Type B pancreatic cell (in vitro differentiated cells): Measurements from ENCODE around the gene SMPD2. TPM values are rescaled to one million over a fixed set of nuclear protein-coding genes. Genes with fewer than 3 reads are reported as not detected.

ENCODE experiments used
- DNase-seq: peaks from one replicate; pipeline ENCODE4 v3.0.0; 2021; ENCODE audit warnings: mixed read lengths; ENCODE audit not compliant: unreplicated experiment; ENCODE audit errors: extremely low spot score
- H3K27ac Mint-ChIP-seq: 2 replicates; pipeline ENCODE4 v1.8.0; 2021; ENCODE audit warnings: mild to moderate bottlenecking, mixed read lengths
- H3K27me3 Mint-ChIP-seq: 2 replicates; pipeline ENCODE4 v1.8.0; 2021; ENCODE audit warnings: mixed read lengths
- H3K36me3 Mint-ChIP-seq: 2 replicates; pipeline ENCODE4 v1.8.0; 2021; ENCODE audit warnings: mixed read lengths
- H3K4me1 Mint-ChIP-seq: one replicate; pipeline ENCODE4 v1.8.0; 2021; ENCODE audit warnings: mixed read lengths; ENCODE audit not compliant: unreplicated experiment
- H3K4me3 Mint-ChIP-seq: 2 replicates; pipeline ENCODE4 v1.8.0; 2021; ENCODE audit warnings: mild to moderate bottlenecking, mixed read lengths
- H3K9me3 Mint-ChIP-seq: 2 replicates; pipeline ENCODE4 v1.8.0; 2021; ENCODE audit warnings: mixed read lengths
- CTCF ChIP-seq: fragments of 200-600 bp; sonication (generic); conservative IDR thresholded peaks from 2 replicates; pipeline ENCODE4 v1.5.0; 2021; ENCODE audit warnings: antibody characterized with exemption, mild to moderate bottlenecking
- total RNA-seq: library from RNA; stranded (reverse); gene quantifications from 2 replicates; pipeline ENCODE4 v1.2.1, GENCODE V29; 2021; ENCODE audit warnings: low replicate concordance

Gene SMPD2
- total RNA-seq, 1 donor from 2014 or later = 13.7 TPM

GRCh38 chr6:109488001-109488400 lies 47.5 kb downstream of the SMPD2 start:
- no peaks in the 10 kb centered on the region for H3K9me3 Mint-ChIP-seq
- H3K4me3 Mint-ChIP-seq = no peak overlapping the region
- H3K4me1 Mint-ChIP-seq = peaks cover 15% of the 10 kb centered on the region
- no peaks in the 10 kb centered on the region for H3K27me3 Mint-ChIP-seq
- H3K36me3 Mint-ChIP-seq = no peaks in the 10 kb centered on the region
- H3K27ac Mint-ChIP-seq = no peak overlapping the region
- TF ChIP-seq CTCF = no peak
- no peak for DNase-seq

DNA sequence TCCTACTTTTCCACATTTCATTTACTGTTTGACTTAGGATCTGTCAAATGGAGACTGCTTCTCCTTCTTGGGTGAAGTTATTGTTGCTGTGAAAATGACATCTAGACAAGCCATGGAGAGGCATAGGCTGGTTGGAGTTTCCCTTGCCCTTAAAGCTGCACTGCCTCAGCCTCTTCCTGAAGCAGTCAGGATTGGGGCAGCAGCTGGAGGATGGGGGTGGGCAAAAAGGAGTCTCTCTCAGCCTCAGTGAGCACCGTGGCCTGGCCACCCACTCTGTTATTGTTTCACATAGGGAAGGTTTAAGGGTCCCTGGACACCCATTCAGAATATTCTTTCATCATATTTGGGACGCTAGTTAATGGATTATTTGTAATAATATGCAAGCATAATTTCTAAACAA lies 50.2 kb downstream of the SMPD2 start:
- peaks cover 15% of the 10 kb centered on the region for H3K4me1 Mint-ChIP-seq
- H3K27ac Mint-ChIP-seq = no peak overlapping the region
- DNase-seq = no peak
- no peaks in the 10 kb centered on the region for H3K9me3 Mint-ChIP-seq
- no peak for TF ChIP-seq CTCF
- H3K4me3 Mint-ChIP-seq = no peak overlapping the region
- no peaks in the 10 kb centered on the region for H3K27me3 Mint-ChIP-seq
- H3K36me3 Mint-ChIP-seq = no peaks in the 10 kb centered on the region

DNA sequence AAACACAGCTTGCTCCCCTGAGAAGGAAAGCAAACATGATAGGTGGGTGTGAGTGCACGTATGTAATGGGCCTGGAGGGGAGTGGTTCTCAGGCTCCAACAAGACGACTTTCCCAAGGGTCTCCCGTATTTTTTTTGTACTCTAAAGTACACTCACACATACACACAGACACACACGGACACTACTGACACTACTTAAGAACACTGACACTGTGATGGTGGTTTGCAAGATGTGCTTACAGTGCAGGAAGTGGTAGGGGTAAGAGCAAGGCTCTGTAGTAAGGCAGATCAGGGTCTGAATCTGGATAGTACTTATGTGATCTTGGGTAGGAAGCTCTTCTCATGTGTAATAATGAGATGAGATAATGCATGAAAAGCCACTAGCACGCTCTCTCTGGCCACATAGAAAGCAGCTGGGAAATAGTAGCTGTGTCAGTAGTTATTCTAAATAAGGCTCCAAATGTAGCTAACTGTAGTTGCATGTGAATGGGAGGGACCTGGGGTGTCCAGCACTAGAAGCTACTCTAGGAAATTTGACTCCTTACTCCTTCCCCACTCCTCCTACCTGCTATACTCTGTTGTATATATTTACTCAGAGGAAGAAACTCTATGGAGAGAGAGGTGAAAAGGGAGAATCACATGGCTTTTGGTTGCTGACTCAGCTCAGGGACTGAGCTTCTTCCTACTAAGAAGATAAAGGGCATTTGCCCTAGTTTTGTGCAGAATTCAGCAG lies 50.8 kb downstream of the SMPD2 start:
- no peaks in the 10 kb centered on the region for H3K36me3 Mint-ChIP-seq
- H3K4me1 Mint-ChIP-seq = peaks cover 21% of the 10 kb centered on the region
- H3K27ac Mint-ChIP-seq = no peak overlapping the region
- H3K27me3 Mint-ChIP-seq = no peaks in the 10 kb centered on the region
- DNase-seq = no peak
- no peak overlapping the region for H3K4me3 Mint-ChIP-seq
- TF ChIP-seq CTCF = no peak
- H3K9me3 Mint-ChIP-seq = no peaks in the 10 kb centered on the region

Other genes starting within 250 kb of the SMPD2 start
- gene CD164, start 58.3 kb upstream of the SMPD2 start, total RNA-seq = 230 and 298 TPM in 2 replicates
- 3.4 and 6.1 TPM in 2 replicates for gene PPIL6, start 96 bp upstream of the SMPD2 start, total RNA-seq
- gene MICAL1, start 15.0 kb downstream of the SMPD2 start, total RNA-seq = 27.7 and 49.7 TPM in 2 replicates
- 7.7 and 10.6 TPM in 2 replicates for gene ZBTB24, start 42.5 kb downstream of the SMPD2 start, total RNA-seq